Measurements from ENCODE around the gene INHBA. TPM values are rescaled to one million over a fixed set of nuclear protein-coding genes. Genes with fewer than 3 reads are reported as not detected.

Gene INHBA
- total and polyA plus RNA-seq, 9 of the 15 experiments (the other 6 are each of a cell fraction or from before 2014, with no cell fraction given): 0.02 to 0.04 TPM; not detected in 7

GRCh38 chr7:41652267-41652666, 50.6 kb downstream of the INHBA start:
- in situ Hi-C loops (cut with MboI): no loop called here
- no peak for TF ChIP-seq HNRNPLL (IDR thresholded peaks at IDR 0.05; ENCODE audit: low read depth, low read length, poor library complexity, severe bottlenecking)
- TF ChIP-seq ZNF280B (CRISPR knock-in tag; IDR thresholded peaks at IDR 0.05): no peak
- no peak for TF ChIP-seq SMAD3 (CRISPR knock-in tag; conservative IDR thresholded peaks at IDR 0.05)
- TF ChIP-seq RAD21 (CRISPR knock-in tag; conservative IDR thresholded peaks at IDR 0.05 in 1 of 2, IDR thresholded peaks at IDR 0.05 in 1 of 2): no peak
- no peak for TF ChIP-seq BRCA1 (IDR thresholded peaks at IDR 0.05)
- TF ChIP-seq BRCA1 (CRISPR knock-in tag; IDR thresholded peaks at IDR 0.05): no peak
- TF ChIP-seq, protein P1, sequence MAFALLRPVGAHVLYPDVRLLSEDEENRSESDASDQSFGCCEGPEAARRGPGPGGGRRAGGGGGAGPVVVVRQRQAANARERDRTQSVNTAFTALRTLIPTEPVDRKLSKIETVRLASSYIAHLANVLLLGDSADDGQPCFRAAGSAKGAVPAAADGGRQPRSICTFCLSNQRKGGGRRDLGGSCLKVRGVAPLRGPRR (CRISPR knock-in tag; IDR thresholded peaks at IDR 0.05): no peak
- TF ChIP-seq CBFA2T2 (conservative IDR thresholded peaks at IDR 0.05): no peak
- TF ChIP-seq HNRNPL (IDR thresholded peaks at IDR 0.05; ENCODE audit: low read depth, low read length): no peak
- no peak for TF ChIP-seq POLR2AphosphoS2 (IDR thresholded peaks at IDR 0.05; ENCODE audit: low read length)
- no peak for TF ChIP-seq NELFE (IDR thresholded peaks at IDR 0.05; ENCODE audit: insufficient read depth, insufficient read length)
- TF ChIP-seq NFIX (CRISPR knock-in tag; IDR thresholded peaks at IDR 0.05; ENCODE audit: low read depth): no peak
- TF ChIP-seq, protein P2, sequence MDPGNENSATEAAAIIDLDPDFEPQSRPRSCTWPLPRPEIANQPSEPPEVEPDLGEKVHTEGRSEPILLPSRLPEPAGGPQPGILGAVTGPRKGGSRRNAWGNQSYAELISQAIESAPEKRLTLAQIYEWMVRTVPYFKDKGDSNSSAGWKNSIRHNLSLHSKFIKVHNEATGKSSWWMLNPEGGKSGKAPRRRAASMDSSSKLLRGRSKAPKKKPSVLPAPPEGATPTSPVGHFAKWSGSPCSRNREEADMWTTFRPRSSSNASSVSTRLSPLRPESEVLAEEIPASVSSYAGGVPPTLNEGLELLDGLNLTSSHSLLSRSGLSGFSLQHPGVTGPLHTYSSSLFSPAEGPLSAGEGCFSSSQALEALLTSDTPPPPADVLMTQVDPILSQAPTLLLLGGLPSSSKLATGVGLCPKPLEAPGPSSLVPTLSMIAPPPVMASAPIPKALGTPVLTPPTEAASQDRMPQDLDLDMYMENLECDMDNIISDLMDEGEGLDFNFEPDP (CRISPR knock-in tag; IDR thresholded peaks at IDR 0.05): no peak
- TF ChIP-seq MTF1 (CRISPR knock-in tag; IDR thresholded peaks at IDR 0.05; ENCODE audit: borderline replicate concordance): no peak
- TF ChIP-seq TFAP4 (CRISPR knock-in tag; IDR thresholded peaks at IDR 0.05; ENCODE audit: borderline replicate concordance): no peak
- ATAC-seq (no peak), DNase-seq (ENCODE audit: extremely low read depth in 1 of 4, low spot score in 3 of 4) (no peak), FAIRE-seq (no peak)
- 0% methylated on average over 1 of the region's 1 CpG for WGBS (ENCODE audit: insufficient coverage, low coverage, missing lambda C conversion rate)
- intact Hi-C loops (cut with micrococcal nuclease): no loop called here
- BruUV-seq (replicated peaks): no TSS peak
- Histone ChIP-seq H3K4me3 (no peak overlapping the region), H2AFZ (ENCODE audit: low read depth, low read length) (no peak overlapping the region), H3K4me1 (replicated peaks in 1 of 2; ENCODE audit: control insufficient read depth in 2 of 2, insufficient read depth in 2 of 2, low read length in 2 of 2) (no peaks in the 10 kb centered on the region), H3K9me1 (ENCODE audit: control insufficient read depth, insufficient read depth, low read length) (no peaks in the 10 kb centered on the region), H3K36me3 (ENCODE audit: control insufficient read depth, insufficient read depth, low read length) (no peaks in the 10 kb centered on the region), H3K27ac (ENCODE audit: extremely low read depth, low read depth, low read length) (no peak overlapping the region), H3K4me2 (ENCODE audit: insufficient read depth, low read length) (no peak overlapping the region), H3K9me3 (replicated peaks; ENCODE audit: control insufficient read depth, insufficient read depth, low read depth, low read length) (no peaks in the 10 kb centered on the region), H3K79me2 (ENCODE audit: control insufficient read depth, insufficient read depth, low read length) (no peaks in the 10 kb centered on the region), H3K27me3 (ENCODE audit: control insufficient read depth in 2 of 2, insufficient read depth in 2 of 2, low read length in 2 of 2) (no peaks in the 10 kb centered on the region), H3K9ac (ENCODE audit: insufficient read depth in 1 of 2, low read depth in 2 of 2, low read length in 2 of 2) (no peak overlapping the region), H4K20me1 (replicated peaks; ENCODE audit: control insufficient read depth, insufficient read depth, low read length) (no peaks in the 10 kb centered on the region)
- POLR2A ChIA-PET: no interaction called here
- CTCF ChIA-PET (ENCODE audit: low intra/inter-chr PET ratio): no interaction called here
